Natural killer cell (primary cell): Measurements from ENCODE around the gene IKZF3. TPM values are rescaled to one million over a fixed set of nuclear protein-coding genes. Genes with fewer than 3 reads are reported as not detected.
A peak's percentile ranks its signal among the peaks of the same experiment; 100 is the strongest.

Source experiments
- ATAC-seq, 3 donors: fragments of 150-1000 bp in 2 of 3; fragments of 200-7000 bp in 1 of 3; cut with Tn5 transposase; 1 replicate in 1 of 3; 2 replicates in 2 of 3; pipeline ENCODE4 v1.10.0; 2021; ENCODE audit warnings: mild to moderate bottlenecking in 2 of 3, moderate library complexity in 2 of 3
- DNase-seq, 2 donors: peaks; one replicate each; pipeline versions ENCODE4 v3.0.0 to v3.0.0-alpha.2; 2013 to 2021; ENCODE audit warnings: mixed read lengths in 1 of 2
- H3K27ac ChIP-seq: one replicate; pipeline ENCODE4 v1.5.1; 2013; ENCODE audit warnings: mild to moderate bottlenecking, low read length
- H3K27me3 ChIP-seq: one replicate; pipeline ENCODE4 v1.6.1; 2013; ENCODE audit warnings: low read length; ENCODE audit not compliant: control insufficient read depth, insufficient read depth
- H3K36me3 ChIP-seq: one replicate; pipeline ENCODE4 v1.6.1; 2013; ENCODE audit warnings: low read length; ENCODE audit not compliant: control insufficient read depth, insufficient read depth
- H3K4me1 ChIP-seq: one replicate; pipeline ENCODE4 v1.6.1; 2013; ENCODE audit warnings: low read length; ENCODE audit not compliant: control insufficient read depth, insufficient read depth
- H3K4me3 ChIP-seq: one replicate; pipeline ENCODE4 v1.5.1; 2013; ENCODE audit warnings: low read length
- H3K9me3 ChIP-seq: one replicate; pipeline ENCODE4 v1.6.1; 2013; ENCODE audit warnings: low read length; ENCODE audit not compliant: control insufficient read depth, insufficient read depth
- H3K27ac Mint-ChIP-seq, 2 donors: one replicate each; pipeline ENCODE4 v1.8.0; 2022; ENCODE audit warnings: mild to moderate bottlenecking in 2 of 2, mixed read lengths in 2 of 2, moderate library complexity in 1 of 2
- H3K27me3 Mint-ChIP-seq, 2 donors: one replicate each; pipeline ENCODE4 v1.8.0; 2022; ENCODE audit warnings: low read depth in 2 of 2, mixed read lengths in 2 of 2
- H3K36me3 Mint-ChIP-seq: one replicate; pipeline ENCODE4 v1.8.0; 2022; ENCODE audit warnings: mixed read lengths
- H3K4me1 Mint-ChIP-seq, 2 donors: one replicate each; pipeline ENCODE4 v1.8.0; 2022; ENCODE audit warnings: mixed read lengths in 2 of 2
- H3K4me3 Mint-ChIP-seq: one replicate; pipeline ENCODE4 v1.8.0; 2022; ENCODE audit warnings: mild to moderate bottlenecking, moderate library complexity, mixed read lengths
- H3K9me3 Mint-ChIP-seq, 2 donors: one replicate each; pipeline ENCODE4 v1.8.0; 2022; ENCODE audit warnings: mixed read lengths in 2 of 2
- CTCF ChIP-seq: fragments of 200-600 bp; IDR thresholded peaks from one replicate; pipeline ENCODE4 v1.8.0; 2022; ENCODE audit warnings: antibody characterized with exemption
- WGBS: methylation state at CpG from one replicate; pipeline ENCODE4 v1.1.7; 2013; ENCODE audit warnings: missing lambda C conversion rate; ENCODE audit not compliant: insufficient coverage; 5-methylcytosine and 5-hydroxymethylcytosine counted together
- intact Hi-C: fragments of 100-400 bp; cut with micrococcal nuclease; formaldehyde crosslinking; loops from one replicate; pipeline ENCODE4 v1.14.2; 2022
- total RNA-seq, 4 donors: library from RNA; stranded (reverse); fragments of 120-200 nt in 1 of 4; gene quantifications; one replicate each; pipeline versions ENCODE4 v1.2.3 to v1.2.4, GENCODE V29; 2013 to 2022

The IKZF3 gene
- total RNA-seq, 3 donors from 2014 or later (not counting 1 experiment from before 2014, with no cell fraction given), result 134 to 162 (median 139) TPM

GRCh38 chr17:39757176-39757662 lies 106.9 kb downstream of the IKZF3 start:
- peak overlapping the region; percentile 94 to 99 for H3K27ac Mint-ChIP-seq
- TF ChIP-seq CTCF, result no peak
- intact Hi-C loops, result no loop called here
- peaks cover 86% of the 10 kb centered on the region for H3K4me1 ChIP-seq
- ATAC-seq (no peak), DNase-seq (no peak)
- no peaks in the 10 kb centered on the region for H3K36me3 Mint-ChIP-seq
- peak overlapping the region; percentile 96 for H3K27ac ChIP-seq
- peaks cover 60 to 67% of the 10 kb centered on the region in 2 donors for H3K4me1 Mint-ChIP-seq
- no peaks in the 10 kb centered on the region for H3K9me3 ChIP-seq
- H3K9me3 Mint-ChIP-seq, result no peaks in the 10 kb centered on the region
- 76% methylated on average over 4 of the region's 4 CpGs for WGBS
- H3K36me3 ChIP-seq, result peaks cover 9% of the 10 kb centered on the region
- H3K4me3 ChIP-seq, result no peak overlapping the region
- peak overlapping the region; percentile 79 for H3K4me3 Mint-ChIP-seq
- no peaks in the 10 kb centered on the region for H3K27me3 Mint-ChIP-seq
- no peaks in the 10 kb centered on the region for H3K27me3 ChIP-seq

- 46% methylated on average over 7 of the region's 7 CpGs for WGBS
- DNase-seq (no peak), ATAC-seq (no peak)
- Histone ChIP-seq H3K4me3 (no peak overlapping the region), H3K4me1 (peaks cover 90% of the 10 kb centered on the region), H3K36me3 (peaks cover 5% of the 10 kb centered on the region), H3K9me3 (no peaks in the 10 kb centered on the region), H3K27ac (peak overlapping the region; percentile 96), H3K27me3 (no peaks in the 10 kb centered on the region)
- H3K27me3 Mint-ChIP-seq, result no peaks in the 10 kb centered on the region
- H3K9me3 Mint-ChIP-seq, result no peaks in the 10 kb centered on the region
- H3K36me3 Mint-ChIP-seq, result no peaks in the 10 kb centered on the region
- peaks cover 63 to 70% of the 10 kb centered on the region in 2 donors for H3K4me1 Mint-ChIP-seq
- peak overlapping the region; percentile 94 to 99 for H3K27ac Mint-ChIP-seq
- TF ChIP-seq CTCF, result no peak
- intact Hi-C loops, result no loop called here
- H3K4me3 Mint-ChIP-seq, result peak overlapping the region; percentile 83
Observed at GRCh38 chr17:39756380-39757079, 107.6 kb downstream of the IKZF3 start.

- 14% methylated on average over 12 of the region's 18 CpGs for WGBS
- intact Hi-C loops, result no loop called here
- TF ChIP-seq CTCF, result no peak
- no peaks in the 10 kb centered on the region for H3K27me3 Mint-ChIP-seq
- peak in 2 of 3 donors; percentile 8 to 12 for ATAC-seq
- peak overlapping the region; percentile 94 to 99 for H3K27ac Mint-ChIP-seq
- Histone ChIP-seq H3K27ac (peak overlapping the region; percentile 96), H3K36me3 (peaks cover 5% of the 10 kb centered on the region), H3K9me3 (no peaks in the 10 kb centered on the region), H3K27me3 (no peaks in the 10 kb centered on the region), H3K4me3 (peak overlapping the region; percentile 13), H3K4me1 (peaks cover 83% of the 10 kb centered on the region)
- H3K4me1 Mint-ChIP-seq, result peaks cover 63 to 65% of the 10 kb centered on the region in 2 donors
- peak overlapping the region; percentile 83 for H3K4me3 Mint-ChIP-seq
- no peaks in the 10 kb centered on the region for H3K36me3 Mint-ChIP-seq
- H3K9me3 Mint-ChIP-seq, result no peaks in the 10 kb centered on the region
- peak; percentile 49 to 87 for DNase-seq
Observed at GRCh38 chr17:39755554-39756379, 108.3 kb downstream of the IKZF3 start.
